Measurements from ENCODE around the gene FAM25A.

Gene FAM25A

DNA sequence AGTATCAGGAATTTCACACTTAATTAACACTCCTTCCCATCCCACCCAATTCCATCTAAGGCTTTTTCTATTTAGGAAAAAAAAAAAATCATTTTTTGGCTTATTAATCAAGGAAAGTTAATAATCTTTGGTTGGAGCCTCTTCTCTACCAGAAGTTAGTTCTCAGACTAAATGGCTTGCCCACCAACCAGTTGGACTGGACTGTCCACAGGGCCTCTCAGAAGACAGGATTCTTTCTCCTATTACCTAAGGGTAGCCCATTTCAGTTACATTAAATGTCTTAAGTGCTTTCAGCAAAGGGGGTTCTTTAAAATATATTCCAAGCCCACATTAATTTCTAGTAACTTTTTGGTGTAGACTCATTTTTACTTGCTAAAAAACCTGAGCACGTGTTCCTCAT lies 39.3 kb downstream of the FAM25A start:
- no peak for DNase-seq

DNA sequence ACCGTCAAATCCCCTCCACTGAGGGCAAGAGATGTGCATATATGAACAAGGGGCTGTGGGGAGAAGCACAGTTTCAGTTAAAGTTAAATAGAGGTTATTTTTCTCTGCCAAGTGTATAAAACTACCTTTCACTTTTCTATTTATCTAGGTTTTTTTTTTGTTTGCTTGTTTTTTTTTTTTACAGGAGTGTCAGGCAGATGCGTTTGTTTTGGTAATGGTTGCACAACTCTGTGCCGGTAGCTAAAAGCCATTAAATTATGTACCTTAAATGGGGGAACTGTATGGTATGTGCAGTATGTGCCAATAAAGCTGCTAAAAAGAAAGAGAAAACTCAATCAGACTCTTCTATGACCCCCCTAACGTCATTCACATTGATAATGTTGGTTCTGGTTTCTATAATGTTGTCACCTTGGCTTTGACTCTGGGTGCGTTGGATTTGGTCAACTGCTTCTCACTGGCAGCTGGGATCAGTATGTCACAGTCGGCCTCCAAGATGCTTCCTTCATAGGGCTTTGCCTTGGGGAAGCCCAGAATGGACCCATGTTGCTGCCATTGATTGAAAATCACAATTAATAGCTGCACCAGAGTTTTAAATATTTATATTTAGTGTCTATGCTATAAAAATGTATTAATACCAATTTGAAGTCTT lies 40.3 kb downstream of the FAM25A start:
- DNase-seq, result no peak

DNA sequence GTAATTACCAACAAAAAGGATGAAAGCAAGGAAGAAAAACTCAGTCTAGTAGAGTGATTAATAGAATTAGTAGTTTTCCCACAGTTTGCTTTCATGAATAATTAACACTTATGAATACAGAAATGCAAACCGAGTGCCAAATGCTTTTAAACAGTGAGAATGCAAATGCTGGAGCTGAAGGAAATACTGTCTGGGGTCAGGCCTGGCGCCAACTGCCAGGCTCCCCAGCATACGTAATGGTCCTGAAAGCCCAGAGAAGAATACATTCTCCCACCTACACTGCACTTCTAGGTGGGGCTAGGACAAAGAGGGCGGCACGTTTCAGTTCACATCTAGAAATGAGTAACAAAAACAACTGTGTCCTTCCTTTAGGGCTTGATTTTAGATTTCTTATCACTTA lies 44.6 kb downstream of the FAM25A start:
- peak in 36 of 56 donors; percentile 6 to 79 (median 29) for DNase-seq

DNA sequence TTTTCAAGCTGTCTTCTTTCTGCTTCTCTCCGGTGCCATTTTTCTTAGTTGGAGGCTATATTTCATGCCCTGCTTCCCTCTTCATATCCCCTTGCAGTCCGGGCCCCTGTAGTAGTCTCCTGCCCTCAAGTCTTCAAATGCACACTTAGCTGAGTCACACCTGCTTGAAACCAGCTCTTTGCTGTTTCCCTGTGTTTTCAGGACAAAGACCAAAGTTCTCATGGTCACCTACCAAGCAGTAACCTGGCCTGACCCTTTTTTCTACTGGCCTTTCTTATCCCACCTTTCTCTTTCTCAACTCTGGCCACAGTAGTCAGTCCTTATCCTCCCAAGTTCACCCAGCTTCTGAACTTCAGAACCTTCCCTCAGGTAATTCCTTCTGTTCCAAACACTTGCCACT lies 46.1 kb downstream of the FAM25A start:
- no peak for DNase-seq

DNA sequence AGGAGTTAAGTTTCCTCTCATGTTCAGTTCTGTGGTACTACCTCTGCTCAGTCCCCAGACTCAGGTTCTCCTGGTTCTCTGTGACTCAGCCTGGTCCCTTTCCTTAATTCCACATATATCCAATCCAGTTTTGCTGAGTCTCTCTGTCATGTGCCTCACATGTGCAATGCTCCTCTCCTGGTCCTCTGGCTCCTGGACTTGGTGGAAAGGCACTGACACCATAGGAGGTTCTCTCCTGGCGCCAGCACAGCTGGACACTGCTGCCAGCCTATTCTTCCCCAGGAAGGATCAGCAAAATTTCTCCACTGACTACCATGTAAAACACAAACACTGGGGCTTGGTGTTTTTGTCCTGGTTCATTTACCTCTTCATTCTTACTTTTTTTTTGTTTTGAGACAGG lies 46.8 kb downstream of the FAM25A start:
- no peak for DNase-seq

DNA sequence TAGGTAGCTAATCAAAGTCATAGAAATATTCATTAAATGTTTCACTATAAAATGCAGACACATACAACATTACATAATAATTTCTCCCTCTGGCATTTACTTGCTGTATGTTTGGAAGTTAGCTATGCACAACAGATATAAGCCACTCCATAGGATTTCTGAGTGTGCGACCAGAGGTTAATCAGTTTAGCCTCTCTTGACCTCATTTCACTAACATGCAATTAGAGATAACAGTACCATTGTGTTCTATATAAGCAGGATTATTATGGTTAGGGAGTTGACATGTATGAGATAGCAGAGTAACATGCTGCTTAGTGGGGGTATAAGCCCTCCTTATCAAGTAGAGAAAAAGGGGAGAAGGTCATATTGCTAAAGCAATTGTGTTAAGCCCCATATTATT lies 48.2 kb downstream of the FAM25A start:
- no peak for DNase-seq

DNA sequence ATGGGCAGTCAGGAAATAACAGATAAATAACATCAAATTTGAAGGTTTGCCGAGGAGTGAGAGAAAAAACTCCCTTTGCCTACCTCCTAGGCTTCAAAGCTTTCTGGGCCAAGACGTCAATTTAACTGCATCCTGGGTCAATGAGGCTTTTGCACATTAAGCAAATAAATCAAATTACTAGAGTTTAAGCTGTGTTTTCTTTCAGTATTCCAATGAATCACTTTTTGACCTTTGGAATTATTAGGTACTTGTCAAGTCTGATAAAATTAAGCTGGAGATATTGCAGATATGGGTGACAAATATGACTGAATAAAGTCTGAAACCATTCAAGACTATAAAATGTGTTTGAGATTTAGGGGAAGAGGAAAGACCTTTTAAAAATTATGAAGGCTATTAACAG lies 52.4 kb downstream of the FAM25A start:
- DNase-seq, result no peak

Measured in amygdala (tissue), 56 donors.